ENCODE results near the gene VAPB.
A peak's percentile ranks its signal among the peaks of the same experiment; 100 is the strongest.

The VAPB gene

DNA sequence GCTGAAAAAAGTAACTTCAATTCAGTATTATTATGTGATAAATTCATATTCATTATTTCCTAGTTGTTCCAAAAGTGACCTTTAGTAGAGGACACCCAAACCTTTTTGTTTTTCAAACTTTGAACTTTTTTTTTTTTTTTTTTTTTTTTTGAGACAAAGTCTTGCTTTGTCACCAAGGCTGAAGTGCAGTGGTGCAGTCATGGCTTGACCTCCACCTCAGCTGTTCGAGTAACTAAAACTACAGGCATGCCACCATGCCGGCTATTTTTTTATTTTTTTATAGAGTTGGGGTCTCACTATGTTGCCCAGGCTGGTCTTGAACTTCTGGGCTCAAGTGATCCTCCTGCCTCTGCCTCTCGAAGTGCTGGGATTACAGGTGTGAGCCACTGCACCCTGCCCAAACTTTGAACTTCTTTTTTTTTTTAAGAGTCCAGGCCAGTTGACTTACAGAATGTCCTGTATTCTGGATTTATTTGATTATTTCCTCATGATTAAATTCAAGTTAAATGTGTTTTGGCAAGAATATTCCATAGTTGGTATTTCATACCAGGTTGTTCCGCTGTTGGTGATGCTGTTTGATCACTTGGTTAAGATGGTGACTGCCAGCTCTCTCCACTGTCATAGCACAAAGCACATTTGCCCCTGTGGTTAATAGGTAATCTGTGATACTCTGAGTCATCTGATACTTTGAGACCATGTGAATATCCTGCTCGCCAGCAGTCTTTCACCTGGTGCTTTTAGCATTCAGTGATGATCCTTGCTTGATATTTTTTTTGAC, 48.0 kb downstream of the VAPB start:
- no peak for DNase-seq (ENCODE audit: low read depth in 2 of 2)

DNA sequence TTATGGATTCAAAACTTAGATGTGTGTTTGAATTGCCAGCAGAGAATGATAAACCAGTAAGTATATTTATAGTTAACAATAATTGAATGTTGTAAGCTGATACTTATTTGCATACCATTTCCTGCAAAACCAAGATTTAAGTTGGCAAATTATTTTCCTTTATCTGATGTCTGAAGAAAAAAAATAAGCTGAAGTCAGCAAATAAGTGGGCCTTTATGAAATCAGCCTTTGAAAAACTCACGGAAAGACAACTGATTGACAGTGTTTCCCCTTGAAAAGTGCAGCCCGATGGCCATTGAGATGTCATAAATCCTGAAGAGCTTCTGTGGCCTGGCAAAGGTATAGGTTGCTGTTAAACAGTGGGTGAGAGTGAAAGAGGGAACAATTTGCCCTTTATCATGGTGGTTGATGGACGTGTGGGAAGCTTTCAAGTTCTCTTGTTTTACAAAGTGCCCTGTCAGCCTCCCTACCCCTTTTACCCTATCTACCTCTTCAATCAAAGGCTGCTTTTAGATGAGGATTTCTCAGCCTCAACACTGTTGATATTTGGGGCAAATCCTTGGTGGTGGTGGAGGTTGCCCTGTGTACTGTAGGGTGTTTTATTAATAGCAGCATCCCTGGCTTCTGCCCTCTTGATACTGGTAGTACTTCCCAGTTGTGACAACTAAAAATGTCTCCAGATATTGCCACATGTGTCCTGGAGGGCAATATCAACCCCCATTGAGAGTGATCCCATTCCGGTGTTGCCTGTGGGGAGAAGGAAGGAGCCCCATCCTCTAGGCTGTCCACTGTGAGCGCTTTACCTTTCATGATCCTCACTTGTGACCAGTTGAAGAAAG, 50.2 kb downstream of the VAPB start:
- no peak for DNase-seq (ENCODE audit: low read depth in 2 of 2)

DNA sequence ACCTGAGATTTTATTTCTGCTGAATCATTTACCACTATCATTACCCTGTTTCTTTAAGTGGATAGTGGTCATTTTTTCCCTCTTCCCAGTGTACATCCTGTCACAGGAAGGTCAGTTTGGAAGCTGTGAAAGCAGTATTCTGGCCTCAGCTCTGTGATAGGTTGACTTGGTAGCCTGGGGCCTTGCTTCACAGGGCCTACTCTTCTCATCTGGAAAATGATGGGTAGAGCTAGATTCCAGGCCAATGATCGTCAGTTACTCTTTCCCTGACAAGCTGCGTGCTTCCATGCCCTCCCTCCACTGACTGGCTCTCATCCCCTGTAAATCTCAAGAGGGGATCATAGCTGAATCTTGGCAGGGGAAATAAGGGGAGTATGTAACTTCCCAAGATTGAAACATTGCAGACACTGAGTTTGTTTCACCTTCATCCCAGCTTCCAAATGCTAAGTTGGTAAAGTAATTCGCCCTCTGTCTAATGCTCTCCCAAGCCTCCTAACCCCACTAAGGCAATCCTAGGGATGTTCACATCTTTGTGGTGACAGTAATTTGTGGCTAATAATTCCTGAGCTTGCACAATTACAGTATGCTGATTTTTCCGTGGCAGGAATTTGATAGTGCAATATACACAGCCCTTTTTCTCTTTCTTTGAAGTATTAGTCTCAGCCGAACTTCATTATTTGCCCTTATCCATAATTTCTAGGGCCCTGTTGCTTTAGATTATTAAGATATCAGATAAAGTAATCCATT, 51.2 kb downstream of the VAPB start:
- no peak for DNase-seq (ENCODE audit: low read depth in 2 of 2)

DNA sequence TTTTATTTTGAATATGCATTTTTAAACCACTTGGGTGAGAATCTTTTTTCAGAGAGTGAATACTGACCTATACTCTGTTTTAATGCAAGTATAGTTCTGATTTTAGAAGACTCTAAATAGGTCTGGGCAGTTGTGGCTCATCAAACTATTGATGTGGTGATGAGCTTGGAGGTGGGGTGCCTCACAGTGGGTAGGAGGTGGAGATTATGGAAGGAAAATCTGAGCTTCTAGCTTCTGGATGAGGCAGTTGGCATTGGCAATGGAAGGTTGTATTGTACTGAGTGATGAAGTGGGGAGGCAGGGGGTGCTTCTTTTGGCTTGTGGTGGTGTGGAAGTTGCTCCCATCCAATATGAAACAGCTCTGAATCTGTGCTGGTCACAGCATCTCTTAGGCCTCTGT, 52.7 kb downstream of the VAPB start:
- no peak for DNase-seq (ENCODE audit: low read depth in 2 of 2)

DNA sequence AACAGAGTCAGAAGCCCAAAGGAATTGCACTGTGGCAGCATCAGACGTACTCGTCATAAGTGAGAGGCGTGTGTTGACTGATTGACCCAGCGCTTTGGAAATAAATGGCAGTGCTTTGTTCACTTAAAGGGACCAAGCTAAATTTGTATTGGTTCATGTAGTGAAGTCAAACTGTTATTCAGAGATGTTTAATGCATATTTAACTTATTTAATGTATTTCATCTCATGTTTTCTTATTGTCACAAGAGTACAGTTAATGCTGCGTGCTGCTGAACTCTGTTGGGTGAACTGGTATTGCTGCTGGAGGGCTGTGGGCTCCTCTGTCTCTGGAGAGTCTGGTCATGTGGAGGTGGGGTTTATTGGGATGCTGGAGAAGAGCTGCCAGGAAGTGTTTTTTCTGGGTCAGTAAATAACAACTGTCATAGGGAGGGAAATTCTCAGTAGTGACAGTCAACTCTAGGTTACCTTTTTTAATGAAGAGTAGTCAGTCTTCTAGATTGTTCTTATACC, 55.8 kb downstream of the VAPB start:
- DNase-seq (ENCODE audit: low read depth in 2 of 2): no peak

DNA sequence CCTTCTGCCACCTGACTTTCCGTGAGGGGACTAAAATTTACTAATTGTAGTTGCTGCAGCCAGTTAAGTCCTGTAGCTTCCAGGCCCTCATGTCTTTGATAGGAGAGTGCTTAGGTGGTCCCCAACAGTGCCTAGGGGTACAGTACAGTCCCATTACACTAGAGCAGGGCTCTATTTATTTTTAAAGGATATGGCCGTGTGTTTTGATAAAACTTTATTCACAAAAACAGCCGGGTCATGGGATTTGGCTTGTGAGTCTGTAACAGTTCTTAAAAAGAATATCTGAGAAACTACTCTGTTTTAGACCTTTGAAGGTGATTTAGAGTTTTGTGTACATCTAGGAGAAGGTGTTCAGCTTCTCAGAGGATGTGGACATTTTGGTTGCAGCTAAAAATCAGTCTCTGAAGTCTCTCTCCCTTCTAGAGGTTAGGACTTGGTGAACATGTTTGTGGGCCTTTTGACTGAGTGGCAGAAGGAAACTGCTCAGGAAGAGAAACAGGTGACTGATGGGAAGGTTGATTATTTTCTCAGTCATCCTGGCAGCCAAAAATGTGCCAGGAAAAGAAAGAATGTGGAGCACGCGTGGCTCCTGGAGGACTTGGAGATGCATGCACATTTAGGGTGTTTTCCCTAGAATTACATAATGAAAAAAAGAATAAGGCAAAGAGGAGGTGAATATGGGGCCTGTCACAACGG, 57.4 kb downstream of the VAPB start:
- no peak for DNase-seq (ENCODE audit: low read depth in 2 of 2)

DNA sequence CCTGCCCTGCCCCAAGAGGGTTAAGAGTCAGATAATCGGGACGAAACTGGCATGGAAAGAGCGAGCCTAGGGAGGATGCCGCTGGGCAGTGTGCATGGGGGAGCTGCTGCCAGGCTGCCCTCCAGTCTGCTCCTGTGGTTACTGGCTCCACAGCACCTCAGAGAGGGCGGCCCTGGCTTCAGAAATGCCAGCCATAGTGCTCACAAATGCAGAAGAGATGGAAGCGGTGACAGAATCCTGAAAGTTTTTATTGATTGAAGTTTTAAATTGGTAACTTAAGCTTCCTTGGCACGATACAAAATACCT, 57.9 kb downstream of the VAPB start:
- no peak for DNase-seq (ENCODE audit: low read depth in 2 of 2)

DNA sequence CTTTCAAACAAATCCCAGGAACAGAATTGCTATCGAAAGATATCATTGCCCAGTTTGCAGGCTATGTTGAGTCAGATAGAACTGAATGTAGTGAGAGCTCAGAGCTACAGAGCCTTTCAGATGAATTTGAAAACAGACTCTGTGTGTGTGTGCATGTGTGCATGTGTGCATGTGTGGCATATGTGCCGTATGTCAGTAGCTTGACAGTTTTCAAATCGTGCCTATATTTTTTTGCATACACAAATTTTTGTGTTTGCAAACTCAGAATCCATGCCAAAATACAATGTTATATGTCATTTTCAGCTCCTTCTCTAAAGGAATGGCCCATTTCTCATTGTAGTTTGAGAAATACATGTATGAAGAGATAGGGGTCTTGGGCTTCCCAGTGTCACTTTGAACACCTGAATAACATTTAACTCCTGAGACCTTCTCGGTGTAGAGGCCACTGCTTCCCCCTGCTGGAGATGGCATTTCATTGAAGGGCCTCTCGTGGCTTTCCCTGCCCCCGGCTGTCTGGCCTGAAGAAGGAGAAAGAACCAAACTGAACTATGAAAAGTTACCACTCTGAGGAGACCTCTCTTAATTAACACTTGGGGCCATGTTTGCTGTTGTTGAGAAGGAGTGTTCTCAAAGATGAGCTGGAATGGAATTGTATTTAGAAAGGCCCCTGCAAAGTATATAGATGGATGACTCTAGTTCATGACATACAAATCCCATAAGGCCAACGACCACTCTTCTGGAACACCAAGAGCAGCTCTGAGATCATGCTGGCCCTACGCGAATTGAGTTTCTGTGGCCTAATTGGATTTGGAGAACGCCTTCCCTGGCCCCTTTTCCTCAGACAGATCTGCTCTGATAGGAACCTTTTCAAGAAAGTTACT, 58.7 kb downstream of the VAPB start:
- DNase-seq (ENCODE audit: low read depth in 2 of 2): peak; percentile 14 to 24

DNA sequence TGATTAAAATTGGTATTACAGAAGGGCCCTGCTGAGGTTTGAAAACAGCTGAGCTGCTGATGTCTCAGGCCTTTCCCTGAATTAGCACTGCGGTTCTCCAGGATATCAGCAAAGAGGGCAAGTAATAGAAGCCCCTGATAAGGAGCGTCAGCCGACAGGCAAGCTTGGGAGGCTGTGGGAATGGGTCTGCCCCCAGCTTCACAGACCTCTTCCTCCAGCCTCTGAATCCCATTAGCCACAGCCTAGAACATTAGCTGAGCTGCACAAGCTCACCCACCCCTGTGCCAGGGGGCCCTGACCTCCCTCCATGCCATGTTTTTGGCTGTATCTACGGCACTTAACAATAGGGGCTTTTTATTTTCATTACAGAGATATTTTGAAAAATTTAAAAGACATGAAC, 59.9 kb downstream of the VAPB start:
- no peak for DNase-seq (ENCODE audit: low read depth in 2 of 2)

DNA sequence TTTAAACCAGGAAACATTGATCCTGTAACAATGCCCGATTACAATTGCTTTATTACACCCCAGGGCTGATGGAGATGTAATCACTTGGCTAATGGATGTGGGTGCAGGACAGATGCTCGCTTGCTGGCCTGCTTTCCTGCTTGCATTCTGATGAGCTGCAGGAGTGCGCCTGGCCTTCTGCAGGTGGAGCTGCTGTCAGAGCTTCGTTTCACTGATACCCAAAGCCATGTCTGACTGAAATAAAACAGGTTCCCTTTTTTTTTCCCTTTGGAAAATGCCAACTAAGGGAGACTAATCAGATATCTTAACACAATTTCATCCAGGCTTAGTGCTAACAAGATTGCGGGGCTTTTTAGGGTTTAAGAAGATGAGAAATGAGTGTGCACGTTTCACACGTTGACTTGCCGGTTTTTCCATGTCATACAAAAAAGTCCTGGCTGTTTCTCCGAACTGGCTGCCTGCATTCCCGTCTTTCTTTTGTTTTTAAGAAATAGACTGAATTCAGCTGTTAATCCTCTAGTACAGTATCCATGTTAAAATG, 60.7 kb downstream of the VAPB start:
- DNase-seq (ENCODE audit: low read depth in 2 of 2): no peak

DNA sequence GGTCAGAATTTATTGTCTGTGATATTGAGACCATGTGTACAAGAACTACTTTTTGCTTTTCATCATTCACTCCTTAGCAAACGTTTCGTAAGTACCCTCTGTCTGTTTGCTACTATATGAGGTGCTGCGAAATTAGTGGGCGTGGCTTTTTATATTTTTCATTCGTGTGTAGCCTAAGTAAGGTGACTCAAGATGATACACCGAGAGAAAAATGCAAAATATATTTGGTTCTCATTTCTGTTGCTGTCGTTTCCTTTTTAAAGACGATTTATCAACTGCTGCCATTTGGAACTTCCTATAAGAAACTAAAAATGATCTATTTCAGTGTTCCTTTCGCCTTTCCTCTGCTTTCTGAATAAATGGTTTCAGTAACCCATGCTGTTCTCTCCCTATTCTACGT, 61.2 kb downstream of the VAPB start:
- no peak for DNase-seq (ENCODE audit: low read depth in 2 of 2)

DNA sequence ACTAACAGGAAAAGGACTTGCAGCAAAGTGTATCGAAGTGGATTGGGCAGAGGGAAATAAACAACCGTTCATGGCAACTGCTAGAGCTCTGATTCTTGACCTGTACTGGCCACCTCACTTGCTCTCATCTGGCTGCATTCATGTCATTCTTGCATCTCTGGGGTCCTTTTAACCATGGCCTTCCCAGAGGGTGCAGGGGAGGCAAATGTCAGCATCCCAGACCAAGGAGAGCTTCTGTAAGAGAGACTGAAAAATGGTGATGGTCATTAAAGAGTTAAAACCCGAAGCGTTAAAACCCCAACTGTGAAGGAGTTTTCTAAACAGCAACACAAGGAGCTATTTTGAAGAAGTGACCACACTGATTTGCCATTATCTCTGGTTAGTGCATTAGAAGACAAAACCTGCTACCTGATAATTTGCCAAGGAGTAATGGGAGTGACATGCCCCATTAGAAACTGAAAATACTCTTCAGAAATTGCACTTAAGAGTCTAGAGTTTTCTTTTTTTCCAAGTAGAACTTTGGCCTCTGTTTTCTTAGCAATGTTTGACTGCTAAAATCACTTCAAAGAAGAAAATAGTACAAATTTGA, 63.7 kb downstream of the VAPB start:
- DNase-seq (ENCODE audit: low read depth in 2 of 2): no peak

DNA sequence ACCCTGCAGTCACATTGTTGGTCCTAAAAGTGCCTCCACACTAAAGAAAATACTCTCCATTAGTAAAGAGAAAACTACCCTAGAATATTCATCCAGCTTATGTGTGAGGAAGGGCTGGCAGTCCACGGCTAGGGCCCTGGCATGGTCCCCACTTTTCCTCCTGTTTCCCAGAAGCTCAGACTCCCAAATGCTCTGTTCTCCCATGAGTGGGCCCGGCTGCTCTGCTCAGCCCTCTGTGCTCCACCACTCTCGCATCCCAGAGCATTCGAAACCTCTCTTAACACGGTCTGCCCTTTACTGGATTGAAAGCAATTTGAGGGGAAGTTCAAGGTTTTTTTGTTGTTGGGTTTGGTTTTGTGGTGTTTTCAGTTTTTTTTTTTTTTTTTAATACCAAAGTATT, 64.4 kb downstream of the VAPB start:
- no peak for DNase-seq (ENCODE audit: low read depth in 2 of 2)

DNA sequence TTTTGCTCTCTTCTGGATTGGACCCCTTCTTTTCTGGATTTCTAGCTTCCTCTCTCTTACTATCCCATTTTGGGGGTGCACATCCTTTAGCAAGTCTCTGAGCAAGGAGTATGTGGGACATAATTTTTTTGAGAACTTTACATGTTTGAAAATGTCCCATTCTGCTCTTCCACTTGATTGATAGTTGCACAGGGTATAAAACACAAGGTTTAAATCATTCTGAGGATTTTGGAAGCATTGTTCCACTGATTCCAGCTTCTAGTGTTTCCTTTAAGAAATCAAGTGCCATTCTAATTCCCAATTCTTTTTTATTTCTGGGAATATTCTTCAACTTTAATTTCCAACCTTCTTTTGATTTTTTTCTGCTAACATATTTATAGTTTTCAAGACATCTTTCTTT, 65.4 kb downstream of the VAPB start:
- DNase-seq (ENCODE audit: low read depth in 2 of 2): no peak

DNA sequence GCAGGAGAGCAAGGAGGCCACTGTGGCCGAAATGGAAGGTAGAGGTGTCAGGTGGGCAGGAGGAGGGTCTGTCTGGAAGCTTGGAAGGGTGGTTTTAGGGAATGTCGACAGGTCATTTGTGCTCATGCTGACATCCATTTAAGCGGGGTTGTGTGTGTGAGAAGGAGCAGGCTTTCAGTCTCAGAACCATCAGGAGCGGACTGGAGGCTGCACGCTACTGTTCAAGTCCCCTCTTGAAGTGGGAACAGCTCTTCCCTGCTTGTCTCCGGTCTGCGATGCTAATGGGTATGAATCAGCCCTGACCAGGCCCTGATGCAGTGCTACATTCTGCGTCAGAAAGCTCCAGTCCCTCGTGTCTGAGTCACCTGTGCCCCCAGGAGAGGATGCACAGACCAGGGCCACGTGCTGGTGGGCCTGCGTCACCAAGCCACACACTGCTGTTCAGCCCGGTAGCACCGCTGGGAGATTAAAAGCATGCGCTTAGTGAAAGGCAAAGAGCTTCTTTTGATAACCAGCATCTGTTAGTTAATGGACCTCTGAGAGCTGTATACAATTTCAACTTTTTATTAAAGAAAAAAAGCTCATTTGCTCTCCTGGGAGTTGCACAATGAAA, 68.2 kb downstream of the VAPB start:
- DNase-seq (ENCODE audit: low read depth in 2 of 2): no peak

DNA sequence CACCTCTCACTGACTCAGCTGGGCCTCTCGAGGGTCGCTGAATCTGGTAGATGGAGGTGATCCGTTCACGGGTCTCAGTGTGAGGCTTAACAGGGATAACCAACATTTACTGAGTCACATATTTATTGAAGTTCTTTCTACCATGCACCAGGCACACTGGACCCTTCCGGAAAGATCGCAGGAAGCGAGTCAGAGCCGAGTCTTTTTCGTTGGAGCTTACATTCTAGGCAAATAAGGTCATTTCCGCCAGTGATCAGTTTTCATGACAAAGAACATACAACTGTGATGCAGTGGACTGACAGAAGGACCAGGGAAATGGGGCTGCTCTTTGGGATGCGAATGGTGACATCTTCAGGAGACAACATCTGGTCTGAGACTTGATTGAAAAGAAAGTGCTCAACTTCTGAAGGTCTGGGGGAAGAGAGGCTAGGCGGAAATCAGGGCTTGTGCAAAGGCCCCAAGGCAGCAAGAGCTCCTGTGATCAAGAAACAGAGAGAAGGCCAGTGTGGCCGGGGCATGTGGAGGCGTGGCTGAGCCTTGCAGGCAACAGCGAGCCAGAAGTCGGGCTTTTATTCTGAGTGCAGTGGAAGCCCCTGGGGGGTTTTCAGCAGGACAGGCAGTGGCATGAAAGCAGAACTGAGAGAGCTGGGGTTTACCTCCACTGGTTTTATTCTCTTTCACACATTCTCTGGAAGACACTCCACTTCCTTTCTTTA, 69.5 kb downstream of the VAPB start:
- DNase-seq (ENCODE audit: low read depth in 2 of 2): no peak

DNA sequence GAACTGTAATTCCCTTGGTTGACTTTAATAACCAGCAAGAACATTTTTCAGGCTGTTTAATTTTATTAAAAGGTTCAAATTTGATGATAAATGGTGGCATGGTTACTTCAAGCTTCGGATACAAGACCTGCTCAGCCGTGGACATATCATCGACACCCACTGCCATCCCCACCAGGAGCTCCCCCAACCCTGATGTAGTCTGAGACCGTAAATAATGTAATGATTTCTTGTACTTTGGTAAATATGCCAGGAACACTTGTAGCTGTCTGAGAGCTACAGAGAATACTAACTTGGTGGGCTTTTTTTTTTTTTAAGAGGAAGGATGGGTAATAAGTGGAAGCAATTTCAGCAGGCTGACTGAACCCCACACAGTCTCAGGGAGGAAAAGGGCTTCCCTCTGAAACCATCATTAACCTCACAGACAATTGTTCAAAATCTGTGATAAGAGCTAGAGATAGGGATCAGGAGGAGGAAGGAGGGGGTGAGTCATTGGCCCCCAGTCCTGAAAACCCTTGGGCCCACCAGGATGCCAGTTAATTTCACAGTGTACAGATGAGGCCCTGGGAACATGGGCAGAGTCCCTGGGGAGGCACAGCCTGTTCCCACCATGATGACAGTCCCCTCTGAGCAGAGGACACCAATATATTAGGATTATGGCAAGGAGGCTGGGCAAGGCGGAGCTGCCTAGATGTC, 70.2 kb downstream of the VAPB start:
- DNase-seq (ENCODE audit: low read depth in 2 of 2): no peak

DNA sequence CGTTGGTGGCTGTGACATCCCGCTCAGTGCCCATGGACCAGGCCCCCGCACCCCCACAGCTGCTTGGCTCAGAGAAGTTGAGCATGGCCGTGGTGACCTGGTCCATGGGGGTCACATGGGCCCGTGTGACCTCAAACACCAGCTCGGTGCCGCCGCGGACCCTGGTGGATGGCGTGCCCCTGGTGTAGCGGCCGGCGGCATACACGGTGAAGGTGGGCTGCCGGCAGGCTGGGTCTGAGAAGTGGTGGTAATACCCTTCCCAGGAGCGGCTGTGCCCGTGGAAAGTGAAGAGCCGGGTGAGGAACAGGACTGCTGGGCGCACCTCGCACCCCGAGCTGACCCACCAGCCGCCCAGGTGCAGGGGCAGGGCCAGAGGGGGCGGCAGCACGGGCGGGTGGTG, 72.1 kb downstream of the VAPB start:
- no peak for DNase-seq (ENCODE audit: low read depth in 2 of 2)

DNA sequence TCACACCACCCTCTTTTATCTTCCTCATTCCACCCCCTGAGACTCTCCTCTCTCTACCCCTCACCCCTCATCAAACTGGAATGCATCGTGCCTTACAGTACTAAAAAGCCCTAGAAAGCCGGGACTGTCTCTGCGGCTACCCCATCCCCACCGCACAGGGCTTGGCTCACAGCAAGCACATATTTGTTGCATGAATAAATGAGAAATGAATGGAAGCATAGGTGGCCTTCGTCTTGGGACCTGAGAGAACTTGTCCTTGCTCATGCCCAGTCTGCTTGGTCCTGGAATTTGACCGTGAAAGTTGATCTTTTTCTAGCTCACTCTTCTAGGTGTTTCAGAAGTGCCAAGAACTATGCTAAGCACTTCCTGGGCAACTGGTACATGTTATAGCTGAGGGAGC, 72.9 kb downstream of the VAPB start:
- DNase-seq (ENCODE audit: low read depth in 2 of 2): no peak
